Brain microvascular endothelial cell (primary cell): ENCODE data around the gene KIRREL3.
A peak's percentile ranks its signal among the peaks of the same experiment; 100 is the strongest.

Experiments
- DNase-seq: peaks from one replicate; pipeline ENCODE4 v3.0.0-alpha.2; 2020
- H3K27ac ChIP-seq: fragments of 250-450 bp; sonication (Bioruptor Pico); 2 replicates; pipeline ENCODE4 v1.5.1; 2020; ENCODE audit warnings: mild to moderate bottlenecking, moderate library complexity
- H3K27me3 ChIP-seq: fragments of 250-450 bp; sonication (Bioruptor Pico); replicated peaks from 2 replicates; pipeline ENCODE4 v1.5.1; 2020; ENCODE audit warnings: mild to moderate bottlenecking
- H3K36me3 ChIP-seq: fragments of 250-450 bp; sonication (Bioruptor Pico); replicated peaks from 2 replicates; pipeline ENCODE4 v1.5.1; 2020; ENCODE audit warnings: mild to moderate bottlenecking
- H3K4me3 ChIP-seq: 2 replicates; pipeline ENCODE4 v1.5.1; 2011; ENCODE audit warnings: low read depth, mild to moderate bottlenecking, control low read depth, low read length, moderate library complexity
- CTCF ChIP-seq: IDR thresholded peaks from 2 replicates; pipeline ENCODE4 v1.5.1; 2011; ENCODE audit warnings: low read depth, mild to moderate bottlenecking, moderate library complexity, low read length, control low read depth, inconsistent platforms; ENCODE audit errors: missing control alignments
- in situ Hi-C: cut with HindIII; loops from 2 replicates; pipeline ENCODE4 v1.10.0; 2017; ENCODE audit warnings: low sequenced_read_pairs, low pct_ligation_motif_present

KIRREL3 gene

GRCh38 chr11:127027000-127027399, 26.4 kb upstream of the KIRREL3 start:
- in situ Hi-C loops = no loop called here
- DNase-seq = no peak
- no peak for TF ChIP-seq CTCF
- Histone ChIP-seq H3K36me3 (no peaks in the 10 kb centered on the region), H3K27me3 (no peaks in the 10 kb centered on the region), H3K4me3 (no peak overlapping the region), H3K27ac (no peak overlapping the region)

- Histone ChIP-seq H3K27ac (no peak overlapping the region), H3K4me3 (no peak overlapping the region), H3K27me3 (no peaks in the 10 kb centered on the region), H3K36me3 (no peaks in the 10 kb centered on the region)
- in situ Hi-C loops = no loop called here
- TF ChIP-seq CTCF = no peak
- no peak for DNase-seq
Measured at GRCh38 chr11:127023991-127024390, 23.4 kb upstream of the KIRREL3 start.

- Histone ChIP-seq H3K27ac (no peak overlapping the region), H3K4me3 (no peak overlapping the region)
- in situ Hi-C loops = no loop called here
Measured at GRCh38 chr11:127018683-127019279, 18.2 kb upstream of the KIRREL3 start.

GRCh38 chr11:127017482-127017881, 16.9 kb upstream of the KIRREL3 start:
- no peaks in the 10 kb centered on the region for H3K36me3 ChIP-seq

More at GRCh38 chr11:127018683-127019279, 18.2 kb upstream of the KIRREL3 start:
- DNase-seq = no peak
- H3K27me3 ChIP-seq = no peaks in the 10 kb centered on the region
- H3K36me3 ChIP-seq = no peaks in the 10 kb centered on the region
- no peak for TF ChIP-seq CTCF

GRCh38 chr11:127013550-127013949, 13.0 kb upstream of the KIRREL3 start:
- Histone ChIP-seq H3K27me3 (no peaks in the 10 kb centered on the region), H3K4me3 (no peak overlapping the region), H3K27ac (no peak overlapping the region), H3K36me3 (no peaks in the 10 kb centered on the region)
- in situ Hi-C loops = no loop called here
- no peak for DNase-seq
- no peak for TF ChIP-seq CTCF

More at GRCh38 chr11:127017482-127017881, 16.9 kb upstream of the KIRREL3 start:
- H3K27me3 ChIP-seq = no peaks in the 10 kb centered on the region
- in situ Hi-C loops = no loop called here
- peak; percentile 84 for TF ChIP-seq CTCF
- no peak overlapping the region for H3K27ac ChIP-seq
- peak; percentile 60 for DNase-seq
- H3K4me3 ChIP-seq = no peak overlapping the region

- no peak for DNase-seq
- peaks cover 4% of the 10 kb centered on the region for H3K27me3 ChIP-seq
Measured at GRCh38 chr11:127006311-127006710, 5.7 kb upstream of the KIRREL3 start.

More at GRCh38 chr11:127006311-127006710, 5.7 kb upstream of the KIRREL3 start:
- Histone ChIP-seq H3K36me3 (no peaks in the 10 kb centered on the region), H3K4me3 (no peak overlapping the region), H3K27ac (no peak overlapping the region)
- TF ChIP-seq CTCF = no peak
- in situ Hi-C loops = no loop called here
